Left ventricle myocardium superior (tissue), 1 donor: ENCODE measurements around the gene DGLUCY. TPM values are rescaled to one million over a fixed set of nuclear protein-coding genes. Genes with fewer than 3 reads are reported as not detected.
"Not testable (repeated sequence)": the region's sequence is repeated elsewhere in the genome, so short reads cannot be mapped to it uniquely, and the experiment has no call there.

Experiments used
- ATAC-seq: fragments of 200-7000 bp; cut with Tn5 transposase; one replicate; pipeline ENCODE4 v1.9.1; 2020; ENCODE audit warnings: mild to moderate bottlenecking, moderate library complexity
- DNase-seq: peaks from one replicate; pipeline ENCODE4 v3.0.0-alpha.2; 2020
- intact Hi-C: fragments of 100-400 bp; cut with micrococcal nuclease; formaldehyde crosslinking; loops from one replicate; pipeline ENCODE4 v1.11.0; 2022
- total RNA-seq: library from RNA; stranded (reverse); fragmentation: NEBNext Ultra II Directional; extraction: Animal tissue kit (Norgen Biotek cat#: 25700); gene quantifications from one replicate; pipeline ENCODE4 v1.2.1, GENCODE V29; 2021
- donor health status: DM: no; HTN: yes; CAD: no; lungs with severe emphysema.

The DGLUCY gene
- total RNA-seq, 1 donor from 2014 or later, result 254 TPM

- DNase-seq (no peak), ATAC-seq (no peak)
- intact Hi-C loops, result no loop called here
These were observed 72.7 kb downstream of the DGLUCY start for GRCh38 chr14:91186515-91187066.

- intact Hi-C loops, result no loop called here
- DNase-seq, result no peak
- no peak for ATAC-seq
These were observed 73.4 kb downstream of the DGLUCY start for GRCh38 chr14:91187271-91187670.

- intact Hi-C loops, result loop anchor here (2.0 kb wide), 1 partner anchor 14 kb away; no protein-coding TSS in a partner anchor
- ATAC-seq (no peak), DNase-seq (no peak)
These were observed 77.0 kb downstream of the DGLUCY start for GRCh38 chr14:91190853-91191252.

- DNase-seq, result no peak
- ATAC-seq, result peak; percentile 64
- intact Hi-C loops, result no loop called here
These were observed 79.2 kb downstream of the DGLUCY start for GRCh38 chr14:91193069-91193468.

DNA sequence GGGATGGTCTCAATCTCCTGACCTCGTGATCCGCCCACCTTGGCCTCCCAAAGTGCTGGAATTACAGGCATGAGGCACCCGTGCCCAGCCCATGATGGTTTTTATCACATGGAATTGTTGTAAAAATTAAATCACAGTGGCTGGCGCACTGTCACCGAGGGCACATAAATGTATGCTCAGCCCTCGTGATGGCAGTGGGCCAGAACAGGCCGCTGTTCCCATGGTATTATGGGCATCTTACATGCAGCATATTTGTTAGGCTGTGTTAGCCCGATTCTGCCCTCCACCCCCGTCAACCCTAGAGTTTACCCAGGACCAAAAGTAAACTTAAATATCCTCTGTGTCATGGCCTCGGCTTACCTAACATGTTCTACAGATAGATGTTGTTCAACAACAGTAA is 82.0 kb downstream of the DGLUCY start:
- ATAC-seq, result no peak
- intact Hi-C loops, result no loop called here
- no peak for DNase-seq

- intact Hi-C loops, result no loop called here
- ATAC-seq (no peak), DNase-seq (no peak)
These were observed 83.8 kb downstream of the DGLUCY start for GRCh38 chr14:91197631-91198030.

GRCh38 chr14:91200802-91201201 is 86.9 kb downstream of the DGLUCY start:
- intact Hi-C loops, ATAC-seq, DNase-seq: not testable (repeated sequence)

GRCh38 chr14:91202234-91202974 is 88.5 kb downstream of the DGLUCY start:
- ATAC-seq, result peak; percentile 72
- peak; percentile 54 for DNase-seq
- intact Hi-C loops, result no loop called here

DNA sequence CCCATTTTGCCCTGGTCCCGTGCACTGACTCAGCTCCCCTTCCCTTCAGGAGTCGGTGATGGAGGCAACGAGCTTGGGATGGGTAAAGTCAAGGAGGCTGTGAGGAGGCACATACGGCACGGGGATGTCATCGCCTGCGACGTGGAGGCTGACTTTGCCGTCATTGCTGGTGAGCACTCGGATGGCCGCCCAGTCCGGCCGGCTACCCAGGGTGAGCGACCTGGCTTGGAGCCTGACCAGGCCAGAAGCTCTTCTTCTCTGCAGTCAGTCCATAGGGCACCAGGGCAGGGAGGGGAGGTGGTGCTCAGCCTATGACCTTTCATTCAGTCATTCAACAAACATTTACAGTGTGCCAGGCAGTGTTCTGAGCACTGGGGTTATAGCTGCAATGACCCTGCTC is 90.8 kb downstream of the DGLUCY start:
- intact Hi-C loops, result loop anchor here (2.0 kb wide), 1 partner anchor 14 kb away; no protein-coding TSS in a partner anchor
- no peak for DNase-seq
- ATAC-seq, result no peak

DNA sequence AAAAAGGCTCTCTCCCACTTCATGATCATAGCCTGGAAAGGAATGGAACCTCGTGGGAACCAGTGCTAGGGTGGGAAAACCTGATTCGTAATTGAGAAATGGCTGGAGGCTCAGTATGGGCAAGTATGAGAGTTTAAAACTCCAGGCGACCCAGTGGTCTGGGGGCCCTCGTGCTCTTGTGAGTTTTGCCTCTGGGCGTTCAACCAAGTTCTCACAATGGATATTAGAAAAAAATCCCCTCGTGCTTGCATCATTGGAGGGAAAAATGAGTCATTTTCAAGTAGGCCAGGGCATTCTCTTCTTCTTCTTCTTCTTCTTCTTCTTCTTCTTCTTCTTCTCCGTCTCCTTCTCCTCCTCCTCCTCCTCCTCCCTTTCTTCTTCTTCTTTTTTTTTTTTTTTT is 91.6 kb downstream of the DGLUCY start:
- DNase-seq, result no peak
- intact Hi-C loops, result loop anchor here (2.0 kb wide), 1 partner anchor 15 kb away; no protein-coding TSS in a partner anchor
- no peak for ATAC-seq

GRCh38 chr14:91207008-91207407 is 93.1 kb downstream of the DGLUCY start:
- intact Hi-C loops, result no loop called here
- DNase-seq (no peak), ATAC-seq (no peak)

DNA sequence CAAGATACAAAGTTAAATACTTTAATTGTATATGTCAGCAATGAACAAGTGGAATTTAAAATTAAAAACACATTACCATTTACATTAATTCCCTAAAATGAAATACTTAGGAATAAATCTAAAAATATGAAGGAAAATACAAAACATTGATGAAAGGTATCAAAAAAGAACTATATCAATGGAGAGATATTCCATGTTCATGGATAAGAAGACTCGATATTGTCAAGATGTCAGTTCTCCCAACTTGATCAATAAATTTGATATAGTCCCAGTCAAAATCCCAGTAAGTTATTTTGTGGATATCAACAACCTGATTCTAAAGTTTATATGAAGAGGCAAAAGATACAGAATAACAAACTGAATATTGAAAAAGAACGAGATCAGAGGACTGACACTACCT is 97.1 kb downstream of the DGLUCY start:
- intact Hi-C loops, result no loop called here
- DNase-seq (no peak), ATAC-seq (no peak)

DNA sequence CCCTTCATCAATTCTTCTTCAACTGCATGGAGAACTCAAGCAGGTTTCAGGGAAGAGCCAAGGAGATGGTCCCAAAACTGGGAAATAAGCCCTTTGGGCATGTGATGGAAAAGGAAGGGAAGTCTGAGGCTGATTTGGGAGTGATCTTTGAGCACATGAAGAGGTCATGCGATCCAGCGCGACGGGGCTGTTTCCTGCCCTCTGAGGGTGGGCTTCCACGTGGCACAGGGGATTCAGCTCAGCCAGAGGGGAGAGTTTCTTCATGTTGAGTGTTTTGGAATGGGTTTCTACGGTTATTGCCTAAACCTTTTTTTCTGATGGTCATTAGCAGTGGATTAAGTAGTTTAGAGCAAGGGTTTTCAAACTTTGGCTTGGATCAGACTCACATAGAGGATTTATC is 100.4 kb downstream of the DGLUCY start:
- intact Hi-C loops, result no loop called here
- DNase-seq, result no peak
- ATAC-seq, result no peak

DNA sequence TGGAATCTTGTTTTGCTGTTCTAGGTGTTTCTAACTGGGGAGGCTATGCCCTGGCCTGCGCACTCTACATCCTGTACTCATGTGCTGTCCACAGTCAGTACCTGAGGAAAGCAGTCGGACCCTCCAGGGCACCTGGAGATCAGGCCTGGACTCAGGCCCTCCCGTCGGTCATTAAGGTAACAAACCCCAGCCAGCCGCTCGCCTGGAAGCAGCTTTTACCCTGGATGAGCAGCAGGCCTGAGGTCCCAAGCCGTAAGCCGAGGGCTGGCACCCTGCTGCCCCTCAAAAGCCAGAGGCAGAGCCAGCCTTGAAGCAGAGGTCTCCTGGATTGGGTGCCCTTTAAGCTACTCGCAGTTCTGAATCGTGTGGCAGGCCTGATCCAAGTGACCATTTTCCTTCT is 101.5 kb downstream of the DGLUCY start:
- DNase-seq (no peak), ATAC-seq (no peak)
- intact Hi-C loops, result no loop called here

GRCh38 chr14:91216731-91217226 is 102.9 kb downstream of the DGLUCY start:
- DNase-seq, result no peak
- intact Hi-C loops, result no loop called here
- no peak for ATAC-seq

GRCh38 chr14:91218014-91218413 is 104.1 kb downstream of the DGLUCY start:
- ATAC-seq, result no peak
- intact Hi-C loops, result no loop called here
- DNase-seq, result no peak

GRCh38 chr14:91219517-91220389 is 105.9 kb downstream of the DGLUCY start:
- intact Hi-C loops, result no loop called here
- ATAC-seq (peak; percentile 65), DNase-seq (peak; percentile 70)

DNA sequence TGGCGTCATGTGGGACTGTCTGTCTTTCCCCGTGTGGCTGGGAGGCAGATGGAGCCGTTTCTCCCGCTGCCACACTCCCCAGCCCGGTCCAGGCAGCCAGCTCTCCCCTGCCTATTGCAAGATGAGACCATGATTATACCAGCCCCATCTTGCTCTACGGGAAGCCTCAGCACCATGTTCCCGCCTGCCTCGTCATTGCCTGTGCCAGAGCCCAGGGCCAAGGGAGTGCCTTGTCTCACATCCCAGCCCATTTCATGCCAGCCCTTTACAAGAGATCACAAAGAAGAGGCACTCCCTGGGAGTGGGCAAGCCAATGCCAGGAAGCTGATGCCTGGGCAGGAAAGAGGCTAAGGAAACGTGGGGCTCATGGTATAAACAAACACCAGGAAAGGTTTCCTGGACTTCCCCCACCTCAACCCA is 106.7 kb downstream of the DGLUCY start:
- DNase-seq (no peak), ATAC-seq (no peak)
- intact Hi-C loops, result no loop called here

DNA sequence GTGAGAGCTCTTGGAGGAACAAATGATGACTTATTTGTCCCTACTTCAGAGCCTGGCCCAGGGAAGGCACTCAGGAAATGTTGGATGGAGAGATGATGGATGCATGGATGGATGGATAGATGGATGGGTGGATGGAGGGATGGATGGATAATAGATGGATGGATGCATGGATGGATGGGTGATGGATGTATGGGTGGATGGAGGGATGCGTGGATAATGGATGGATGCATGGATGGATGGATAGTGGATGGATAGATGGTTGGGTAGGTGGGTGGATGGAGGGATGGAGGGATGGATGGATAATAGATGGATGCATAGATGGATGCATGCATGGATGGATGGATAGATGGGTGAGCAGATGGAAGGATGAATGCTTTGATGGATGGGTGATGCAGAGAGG is 107.4 kb downstream of the DGLUCY start:
- no peak for DNase-seq
- ATAC-seq, result no peak
- intact Hi-C loops, result no loop called here
